ENCODE measurements around the gene PPP1R13B.

Gene PPP1R13B

GRCh38 chr14:103736546-103737431 lies 110.6 kb downstream of the PPP1R13B start:
- Histone ChIP-seq H3K4me1 (ENCODE audit: insufficient read depth, insufficient read length) (peaks cover 8% of the 10 kb centered on the region), H3K9me3 (ENCODE audit: insufficient read depth, low read length) (no peaks in the 10 kb centered on the region; the same call in 1 of the 2 replicates), H3K36me3 (ENCODE audit: insufficient read depth, insufficient read length, low read length) (peaks cover 38% of the 10 kb centered on the region), H3K27me3 (ENCODE audit: insufficient read depth, insufficient read length) (no peaks in the 10 kb centered on the region), H3K9ac (ENCODE audit: insufficient read length, low read depth) (no peak overlapping the region), H3K4me3 (ENCODE audit: insufficient read length, low read depth) (no peak overlapping the region)
- TF ChIP-seq SUZ12 (IDR thresholded peaks at IDR 0.05; ENCODE audit: extremely low read depth, insufficient read depth, insufficient read length) (no peak), ZNF274 (IDR thresholded peaks at IDR 0.05; ENCODE audit: low read depth, low read length) (no peak), YY1 (IDR thresholded peaks at IDR 0.05; ENCODE audit: insufficient read depth, insufficient read length) (no peak)
- no peak for DNase-seq (ENCODE audit: low read depth, low spot score)

GRCh38 chr14:103735815-103736545 lies 111.4 kb downstream of the PPP1R13B start:
- no peak for TF ChIP-seq SUZ12 (IDR thresholded peaks at IDR 0.05; ENCODE audit: extremely low read depth, insufficient read depth, insufficient read length)
- no peak for TF ChIP-seq YY1 (IDR thresholded peaks at IDR 0.05; ENCODE audit: insufficient read depth, insufficient read length)
- TF ChIP-seq ZNF274 (IDR thresholded peaks at IDR 0.05; ENCODE audit: low read depth, low read length), result no peak
- Histone ChIP-seq H3K4me1 (ENCODE audit: insufficient read depth, insufficient read length) (peaks cover 5% of the 10 kb centered on the region), H3K27me3 (ENCODE audit: insufficient read depth, insufficient read length) (no peaks in the 10 kb centered on the region), H3K36me3 (ENCODE audit: insufficient read depth, insufficient read length, low read length) (peaks cover 41% of the 10 kb centered on the region), H3K4me3 (ENCODE audit: insufficient read length, low read depth) (no peak overlapping the region), H3K9ac (ENCODE audit: insufficient read length, low read depth) (no peak overlapping the region), H3K9me3 (ENCODE audit: insufficient read depth, low read length) (no peaks in the 10 kb centered on the region; the same call in 1 of the 2 replicates)
- no peak for DNase-seq (ENCODE audit: low read depth, low spot score)

GRCh38 chr14:103735439-103735814 lies 111.9 kb downstream of the PPP1R13B start:
- Histone ChIP-seq H3K4me3 (ENCODE audit: insufficient read length, low read depth) (no peak overlapping the region), H3K4me1 (ENCODE audit: insufficient read depth, insufficient read length) (peaks cover 5% of the 10 kb centered on the region), H3K9ac (ENCODE audit: insufficient read length, low read depth) (no peak overlapping the region), H3K9me3 (ENCODE audit: insufficient read depth, low read length) (no peaks in the 10 kb centered on the region; the same call in 1 of the 2 replicates), H3K27me3 (ENCODE audit: insufficient read depth, insufficient read length) (no peaks in the 10 kb centered on the region), H3K36me3 (ENCODE audit: insufficient read depth, insufficient read length, low read length) (peaks cover 45% of the 10 kb centered on the region)
- TF ChIP-seq SUZ12 (IDR thresholded peaks at IDR 0.05; ENCODE audit: extremely low read depth, insufficient read depth, insufficient read length) (no peak), ZNF274 (IDR thresholded peaks at IDR 0.05; ENCODE audit: low read depth, low read length) (no peak), YY1 (IDR thresholded peaks at IDR 0.05; ENCODE audit: insufficient read depth, insufficient read length) (no peak)
- DNase-seq (ENCODE audit: low read depth, low spot score), result no peak

GRCh38 chr14:103735022-103735421 lies 112.4 kb downstream of the PPP1R13B start:
- Histone ChIP-seq H3K9me3 (ENCODE audit: insufficient read depth, low read length) (no peaks in the 10 kb centered on the region), H3K9ac (ENCODE audit: insufficient read length, low read depth) (no peak overlapping the region), H3K4me3 (ENCODE audit: insufficient read length, low read depth) (no peak overlapping the region), H3K36me3 (ENCODE audit: insufficient read depth, insufficient read length, low read length) (peaks cover 49% of the 10 kb centered on the region), H3K27me3 (ENCODE audit: insufficient read depth, insufficient read length) (no peaks in the 10 kb centered on the region), H3K4me1 (ENCODE audit: insufficient read depth, insufficient read length) (peaks cover 5% of the 10 kb centered on the region)
- DNase-seq (ENCODE audit: low read depth, low spot score), result no peak
- no peak for TF ChIP-seq ZNF274 (IDR thresholded peaks at IDR 0.05; ENCODE audit: low read depth, low read length)
- no peak for TF ChIP-seq SUZ12 (IDR thresholded peaks at IDR 0.05; ENCODE audit: extremely low read depth, insufficient read depth, insufficient read length)
- no peak for TF ChIP-seq YY1 (IDR thresholded peaks at IDR 0.05; ENCODE audit: insufficient read depth, insufficient read length)

- H3K27me3 ChIP-seq (ENCODE audit: insufficient read depth, insufficient read length), result no peaks in the 10 kb centered on the region
- no peak overlapping the region for H3K4me3 ChIP-seq (ENCODE audit: insufficient read length, low read depth)
- no peak overlapping the region for H3K9ac ChIP-seq (ENCODE audit: insufficient read length, low read depth)
- no peak for DNase-seq (ENCODE audit: low read depth, low spot score)
- no peak for TF ChIP-seq ZNF274 (IDR thresholded peaks at IDR 0.05; ENCODE audit: low read depth, low read length)
- TF ChIP-seq SUZ12 (IDR thresholded peaks at IDR 0.05; ENCODE audit: extremely low read depth, insufficient read depth, insufficient read length), result no peak
- no peak for TF ChIP-seq YY1 (IDR thresholded peaks at IDR 0.05; ENCODE audit: insufficient read depth, insufficient read length)
- peaks cover 5% of the 10 kb centered on the region for H3K4me1 ChIP-seq (ENCODE audit: insufficient read depth, insufficient read length)
- H3K36me3 ChIP-seq (ENCODE audit: insufficient read depth, insufficient read length, low read length), result peaks cover 51% of the 10 kb centered on the region
- H3K9me3 ChIP-seq (ENCODE audit: insufficient read depth, low read length), result no peaks in the 10 kb centered on the region
Observed at GRCh38 chr14:103734081-103734888, 113.1 kb downstream of the PPP1R13B start.

GRCh38 chr14:103733651-103734050 lies 113.7 kb downstream of the PPP1R13B start:
- Histone ChIP-seq H3K4me1 (ENCODE audit: insufficient read depth, insufficient read length) (peaks cover 5% of the 10 kb centered on the region), H3K9me3 (ENCODE audit: insufficient read depth, low read length) (no peaks in the 10 kb centered on the region), H3K4me3 (ENCODE audit: insufficient read length, low read depth) (no peak overlapping the region), H3K36me3 (ENCODE audit: insufficient read depth, insufficient read length, low read length) (peaks cover 56% of the 10 kb centered on the region), H3K27me3 (ENCODE audit: insufficient read depth, insufficient read length) (no peaks in the 10 kb centered on the region), H3K9ac (ENCODE audit: insufficient read length, low read depth) (no peak overlapping the region)
- no peak for DNase-seq (ENCODE audit: low read depth, low spot score)
- TF ChIP-seq ZNF274 (IDR thresholded peaks at IDR 0.05; ENCODE audit: low read depth, low read length), result no peak
- TF ChIP-seq YY1 (IDR thresholded peaks at IDR 0.05; ENCODE audit: insufficient read depth, insufficient read length), result no peak
- TF ChIP-seq SUZ12 (IDR thresholded peaks at IDR 0.05; ENCODE audit: extremely low read depth, insufficient read depth, insufficient read length), result no peak
